Epithelial cell of alveolus of lung (primary cell): ENCODE data around the gene MFSD1. TPM values are rescaled to one million over a fixed set of nuclear protein-coding genes. Genes with fewer than 3 reads are reported as not detected.

Experiments used
- total RNA-seq: library from RNA; depleted of rRNA; stranded (reverse); fragments of >200 nt; gene quantifications from 2 replicates; pipeline ENCODE4 v1.2.1, GENCODE V29; 2015

MFSD1 gene
- 45.8 and 49.9 TPM in 2 replicates for total RNA-seq

GRCh38 chr3:158801696-158802408 is at the start of gene MFSD1:
MFSD1 (plus strand) TSS chr3:158802054; CDS start chr3:158802153, 99 bp downstream.

Other genes with a start within 250 kb of the MFSD1 start
- gene MLF1, start 230.9 kb upstream of the MFSD1 start, total RNA-seq, result 17.2 and 19.0 TPM in 2 replicates
- 15.1 and 15.6 TPM in 2 replicates for gene GFM1, start 157.5 kb upstream of the MFSD1 start, total RNA-seq
- 441 and 503 TPM in 2 replicates for gene LXN, start 129.4 kb upstream of the MFSD1 start, total RNA-seq
- gene RARRES1, start 69.6 kb upstream of the MFSD1 start, total RNA-seq, result 88.2 and 148 TPM in 2 replicates